ENCODE results near the gene ZNF770.

The ZNF770 gene

DNA sequence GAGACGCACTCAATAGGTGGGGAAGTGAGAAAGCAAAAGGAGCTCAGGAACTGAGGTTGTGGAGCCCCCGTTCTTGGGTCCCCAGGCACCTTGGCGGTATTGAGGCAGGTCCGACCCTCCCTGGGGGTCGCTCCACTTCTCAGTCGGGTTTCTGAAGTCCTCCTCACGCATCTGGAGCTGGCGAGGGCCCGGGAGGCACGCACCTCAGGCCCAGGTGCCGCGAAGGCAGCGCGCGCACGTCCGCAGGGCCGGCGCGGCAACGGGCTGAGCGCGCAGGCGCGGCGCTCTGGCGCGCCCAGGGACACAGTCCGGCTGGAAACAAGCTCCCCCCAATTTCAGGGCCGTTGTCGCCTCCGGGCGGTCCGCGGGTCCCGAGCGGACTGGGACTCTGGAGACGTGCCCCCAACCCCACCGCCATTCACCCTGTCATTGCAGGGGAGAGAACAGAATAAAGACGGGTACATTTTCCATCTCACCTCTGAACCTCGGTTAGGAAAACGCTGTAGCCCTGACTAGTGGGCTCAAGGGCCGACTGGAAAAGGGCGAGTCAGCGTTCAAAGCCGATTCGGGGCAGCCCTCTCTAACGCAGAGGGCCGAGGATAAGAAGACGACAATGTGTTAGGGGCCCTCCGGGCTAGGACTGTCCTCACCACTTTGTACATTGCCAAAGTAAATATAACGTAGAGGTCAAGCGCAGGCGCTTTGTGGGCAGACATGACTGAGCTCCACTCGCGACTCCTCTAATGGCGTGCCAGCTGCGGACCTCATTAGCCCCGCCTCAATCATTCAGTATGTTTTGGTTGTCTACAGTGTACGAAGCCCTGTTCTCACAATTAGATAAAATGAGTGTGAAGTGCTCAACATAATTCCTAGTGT lies at the start of gene ZNF770:
Gene ZNF770, minus strand, starts transcription at position 261 of the 876 bp plus-strand sequence. CDS start 4,853 bp downstream, outside the sequence.
- DNase-seq (ENCODE audit: low read depth in 3 of 3, low spot score in 1 of 3) = peak; percentile 42 to 80 (median 77)

GRCh38 chr15:35028235-35028984 lies 40.3 kb upstream of the ZNF770 start:
- no peak for DNase-seq (ENCODE audit: low read depth in 3 of 3, low spot score in 1 of 3)

DNA sequence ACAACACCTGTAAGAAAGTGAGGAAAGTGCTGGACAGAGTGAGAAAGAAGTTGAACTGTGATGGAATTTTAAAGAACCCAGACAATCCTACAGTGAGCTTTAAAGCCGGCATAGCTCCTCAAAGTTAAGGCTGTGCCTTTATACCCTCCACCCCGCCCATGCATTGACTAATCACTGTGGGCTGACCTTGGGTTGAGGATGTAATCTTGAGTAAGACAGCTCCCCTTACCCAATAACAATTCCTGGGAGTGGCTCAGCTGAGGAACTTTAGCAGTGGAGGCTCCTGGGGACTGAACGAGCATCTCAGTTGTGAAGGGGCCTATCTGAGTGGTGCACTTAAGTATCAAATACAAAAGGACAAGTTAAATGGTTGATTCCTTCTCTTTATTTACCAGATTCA lies 35.7 kb upstream of the ZNF770 start:
- DNase-seq (ENCODE audit: low read depth in 3 of 3, low spot score in 1 of 3) = no peak

GRCh38 chr15:35020974-35021373 lies 32.9 kb upstream of the ZNF770 start:
- no peak for DNase-seq (ENCODE audit: low read depth in 3 of 3, low spot score in 1 of 3)

- no peak for DNase-seq (ENCODE audit: low read depth in 3 of 3, low spot score in 1 of 3)
Observed at GRCh38 chr15:35019404-35020327, 31.6 kb upstream of the ZNF770 start.

DNA sequence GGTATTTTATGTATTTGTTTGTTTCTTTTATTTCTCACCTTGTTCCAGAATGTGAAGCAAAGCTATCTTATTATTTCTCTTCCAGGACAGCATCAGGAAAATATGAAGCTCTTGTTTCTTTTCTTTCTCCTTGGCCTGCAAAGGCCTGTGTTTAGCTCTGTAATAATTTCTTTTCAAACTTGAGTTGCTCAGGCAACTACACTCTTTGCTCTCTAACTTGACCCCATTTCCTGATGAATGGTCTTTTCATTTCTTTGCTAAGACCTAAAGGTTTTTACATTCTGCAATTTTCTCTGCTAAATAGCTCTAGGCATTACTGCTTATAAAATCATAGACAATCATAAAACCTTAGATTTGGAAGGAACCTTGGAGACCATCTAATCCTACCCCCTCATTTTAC lies 26.2 kb upstream of the ZNF770 start:
- no peak for DNase-seq (ENCODE audit: low read depth in 3 of 3, low spot score in 1 of 3)

GRCh38 chr15:35013370-35013769 lies 25.3 kb upstream of the ZNF770 start:
- no peak for DNase-seq (ENCODE audit: low read depth in 3 of 3, low spot score in 1 of 3)

DNA sequence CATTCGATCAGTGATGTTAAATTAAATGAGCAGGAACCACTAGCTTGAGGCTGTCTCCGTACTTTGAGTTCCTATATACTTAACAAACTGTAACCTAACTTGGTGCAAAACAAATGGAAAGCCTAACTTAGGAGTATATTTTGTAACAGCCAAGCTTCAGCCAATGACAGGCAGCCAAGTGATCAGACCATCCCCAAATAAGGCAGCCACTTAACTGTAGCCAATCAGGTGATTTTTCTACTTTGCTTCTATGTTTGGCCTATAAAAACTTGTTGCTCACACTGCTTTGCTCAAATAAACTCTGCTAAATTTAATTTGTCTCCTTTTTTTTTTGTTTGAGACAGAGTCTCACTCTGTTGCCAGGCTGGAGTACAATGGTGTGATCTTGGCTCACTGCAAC lies 19.3 kb upstream of the ZNF770 start:
- no peak for DNase-seq (ENCODE audit: low read depth in 3 of 3, low spot score in 1 of 3)

GRCh38 chr15:35005933-35006332 lies 17.8 kb upstream of the ZNF770 start:
- no peak for DNase-seq (ENCODE audit: low read depth in 3 of 3, low spot score in 1 of 3)

GRCh38 chr15:35003928-35004327 lies 15.8 kb upstream of the ZNF770 start:
- no peak for DNase-seq (ENCODE audit: low read depth in 3 of 3, low spot score in 1 of 3)

DNA sequence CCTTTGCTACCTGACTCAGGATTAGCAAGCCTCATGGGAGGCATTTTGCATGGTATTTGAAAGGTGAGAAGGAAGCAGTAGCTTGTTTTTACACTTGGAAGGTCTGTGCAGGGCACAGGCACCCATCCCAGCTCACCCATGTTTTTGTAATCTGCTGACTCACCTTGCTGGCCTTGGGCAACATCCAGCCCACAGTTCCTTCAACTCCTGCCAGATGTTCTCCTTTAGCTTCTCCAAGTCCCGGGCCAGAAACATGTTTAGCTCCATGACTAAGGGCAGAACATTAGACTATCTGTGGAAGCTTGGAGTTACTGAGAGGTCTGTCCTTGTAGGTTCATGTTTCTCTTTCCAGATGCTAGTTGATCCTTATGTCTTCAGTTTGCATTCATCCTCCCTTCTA lies 12.4 kb upstream of the ZNF770 start:
- no peak for DNase-seq (ENCODE audit: low read depth in 3 of 3, low spot score in 1 of 3)

- DNase-seq (ENCODE audit: low read depth in 3 of 3, low spot score in 1 of 3) = no peak
Observed at GRCh38 chr15:34999906-35000305, 11.8 kb upstream of the ZNF770 start.

DNA sequence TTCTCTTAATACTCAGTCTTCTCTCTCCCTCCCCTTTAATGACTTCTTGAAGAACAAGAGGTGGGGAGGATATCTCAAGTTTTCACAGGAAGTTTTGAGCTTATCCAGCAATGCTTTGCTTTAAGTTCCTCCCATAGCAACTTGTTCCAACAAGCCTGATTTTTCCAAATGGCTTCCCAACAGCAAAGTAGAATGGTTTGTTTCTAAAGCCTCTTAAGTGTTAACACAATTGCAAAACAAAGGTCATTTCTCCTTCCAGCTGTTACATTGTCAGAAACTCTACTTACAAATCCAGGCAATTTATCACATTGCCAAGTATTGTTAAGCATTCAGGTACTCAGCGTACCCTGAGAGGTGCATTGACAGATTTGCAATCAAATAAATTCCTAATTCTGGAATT lies 6.8 kb upstream of the ZNF770 start:
- no peak for DNase-seq (ENCODE audit: low read depth in 3 of 3, low spot score in 1 of 3)

DNA sequence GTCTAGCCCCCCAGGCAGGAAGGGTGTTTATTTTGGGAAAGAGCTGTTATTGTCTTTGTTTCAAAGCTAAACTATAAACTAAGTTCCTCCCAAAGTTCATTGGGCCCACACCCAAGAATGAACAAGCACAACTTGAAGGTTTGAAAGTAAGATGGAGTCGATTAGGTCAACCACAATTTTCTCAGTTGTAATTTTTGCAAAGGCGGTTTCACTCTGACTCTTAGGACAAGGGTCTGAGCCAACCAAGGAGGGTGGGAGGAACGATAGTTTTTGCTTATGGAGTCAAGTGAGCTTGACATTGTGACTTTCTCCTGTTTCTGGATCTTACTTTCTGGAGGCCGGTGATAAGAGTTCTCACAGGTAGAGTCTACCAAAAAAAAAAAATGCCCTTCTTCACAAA lies 5.8 kb upstream of the ZNF770 start:
- DNase-seq (ENCODE audit: low read depth in 3 of 3, low spot score in 1 of 3) = no peak

DNA sequence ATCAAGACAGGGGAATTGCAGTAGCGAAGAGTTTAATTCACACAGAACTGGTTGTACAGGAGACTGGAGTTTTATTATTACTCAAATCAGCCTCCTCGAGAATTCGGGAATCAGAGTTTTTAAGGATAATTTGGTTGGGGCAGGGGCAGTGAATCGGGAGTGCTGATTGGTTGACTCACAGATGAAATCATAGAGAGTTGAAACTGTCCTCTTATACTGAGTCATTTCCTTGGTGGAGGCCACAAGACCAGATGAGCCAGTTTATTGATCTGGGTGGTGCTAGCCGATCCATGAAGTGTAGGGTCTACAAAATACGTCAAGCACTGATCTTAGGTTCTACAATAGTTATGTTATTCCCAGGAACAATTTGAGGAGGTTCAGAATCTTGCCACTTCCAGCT lies 5.3 kb upstream of the ZNF770 start:
- no peak for DNase-seq (ENCODE audit: low read depth in 3 of 3, low spot score in 1 of 3)

DNA sequence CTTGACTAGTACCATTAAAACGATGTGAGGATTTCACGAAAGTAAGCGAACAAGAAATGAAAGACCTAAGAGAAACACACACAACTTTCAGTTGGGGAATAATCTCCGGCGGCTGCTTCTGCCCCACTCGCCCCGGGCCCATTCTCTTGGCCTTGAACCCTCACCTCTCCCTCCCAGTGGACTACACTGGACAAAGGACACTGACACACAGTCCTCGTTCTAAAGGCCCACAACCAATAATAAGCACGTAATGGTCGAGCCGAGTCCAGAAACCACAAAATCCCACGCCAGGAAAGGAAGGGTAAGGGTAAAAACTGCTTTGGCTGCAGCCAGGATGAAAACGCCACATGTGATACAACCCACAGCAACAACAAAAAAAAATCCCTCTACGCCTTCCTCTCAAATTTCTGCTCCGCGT lies 469 bp downstream of the ZNF770 start:
- no peak for DNase-seq (ENCODE audit: low read depth in 3 of 3, low spot score in 1 of 3)

GRCh38 chr15:34986771-34987480 lies 1.2 kb downstream of the ZNF770 start:
- DNase-seq (ENCODE audit: low read depth in 3 of 3, low spot score in 1 of 3) = no peak

DNA sequence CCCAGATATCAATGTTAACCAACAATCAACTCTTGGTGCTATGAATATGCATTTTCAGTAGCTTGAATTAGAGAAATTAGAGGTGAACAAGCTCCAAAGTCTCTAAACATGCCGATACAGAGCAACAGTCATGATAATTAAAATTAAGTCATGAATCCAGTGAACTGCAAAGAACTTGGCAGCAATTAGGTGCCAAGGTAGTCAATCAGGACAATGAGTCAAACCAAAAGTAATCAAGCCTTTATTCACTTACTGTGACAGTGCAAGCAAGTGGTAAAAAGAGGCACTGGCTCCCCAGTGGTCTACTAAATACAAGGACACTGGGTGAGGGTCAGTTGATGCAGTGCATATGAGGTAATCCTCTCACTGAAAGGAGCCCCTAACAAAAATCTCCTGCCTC lies 1.8 kb downstream of the ZNF770 start:
- no peak for DNase-seq (ENCODE audit: low read depth in 3 of 3, low spot score in 1 of 3)

GRCh38 chr15:34984889-34985630 lies 3.0 kb downstream of the ZNF770 start:
- DNase-seq (ENCODE audit: low read depth in 3 of 3, low spot score in 1 of 3) = no peak

DNA sequence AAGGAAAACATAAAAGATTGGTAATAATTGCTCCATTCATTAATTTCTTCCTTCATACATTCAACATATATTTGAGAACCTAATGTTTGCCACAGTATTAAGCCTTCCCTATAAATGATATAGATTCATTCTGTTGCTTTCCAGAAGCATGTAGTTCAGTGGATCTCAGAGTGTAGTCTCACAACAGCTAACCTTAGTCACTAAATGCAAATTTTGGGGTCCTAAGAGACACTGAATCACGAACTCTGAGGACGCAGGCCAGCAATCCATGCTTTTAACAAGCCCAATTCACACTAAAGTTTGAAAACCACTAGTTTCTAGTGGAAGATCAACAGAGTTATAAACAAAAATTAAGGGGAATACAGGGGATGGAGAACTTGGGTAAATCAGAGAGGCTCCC lies 11.3 kb downstream of the ZNF770 start:
- no peak for DNase-seq (ENCODE audit: low read depth in 3 of 3, low spot score in 1 of 3)
